Measurements from ENCODE around the gene TMEM132D.

TMEM132D gene

GRCh38 chr12:129467726-129468125 is 436.1 kb downstream of the TMEM132D start:
- no peak overlapping the region for H3K4me3 ChIP-seq (ENCODE audit: low read depth in 1 of 2, low read length in 2 of 2)
- H3K27me3 ChIP-seq (ENCODE audit: control insufficient read depth in 1 of 2, insufficient read depth in 2 of 2, low read length in 2 of 2) = no peaks in the 10 kb centered on the region
- no peaks in the 10 kb centered on the region for H3K9me3 ChIP-seq (ENCODE audit: low read length)
- no peak overlapping the region for H3K9ac ChIP-seq (ENCODE audit: low read length)
- H3K4me1 ChIP-seq (ENCODE audit: insufficient read depth, low read length) = no peaks in the 10 kb centered on the region
- no peaks in the 10 kb centered on the region for H3K36me3 ChIP-seq (ENCODE audit: insufficient read depth, low read length)
- no peak overlapping the region for H3K27ac ChIP-seq (ENCODE audit: low read depth, low read length)

DNA sequence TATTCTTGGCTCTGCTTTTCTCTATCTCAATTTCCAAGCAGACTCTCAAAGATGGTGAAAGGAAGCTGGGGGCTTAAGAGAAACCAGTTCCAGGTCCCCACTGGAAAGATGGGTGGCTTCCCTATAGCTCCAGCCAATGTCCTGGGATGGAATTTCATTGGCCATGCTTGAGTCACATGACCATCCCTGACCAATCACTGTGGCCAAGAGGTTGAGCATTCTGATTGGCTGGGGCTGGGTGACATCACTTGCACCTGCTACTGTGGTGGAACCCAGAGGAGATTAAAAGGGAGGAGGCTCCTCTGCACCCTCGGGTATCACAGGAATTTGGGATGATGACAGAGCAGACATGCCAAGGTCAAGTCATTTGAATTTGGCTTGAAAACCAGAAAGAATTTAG is 436.5 kb downstream of the TMEM132D start:
- Histone ChIP-seq H3K9me3 (ENCODE audit: low read length) (no peaks in the 10 kb centered on the region), H3K4me1 (ENCODE audit: insufficient read depth, low read length) (no peaks in the 10 kb centered on the region), H3K9ac (ENCODE audit: low read length) (no peak overlapping the region)

DNA sequence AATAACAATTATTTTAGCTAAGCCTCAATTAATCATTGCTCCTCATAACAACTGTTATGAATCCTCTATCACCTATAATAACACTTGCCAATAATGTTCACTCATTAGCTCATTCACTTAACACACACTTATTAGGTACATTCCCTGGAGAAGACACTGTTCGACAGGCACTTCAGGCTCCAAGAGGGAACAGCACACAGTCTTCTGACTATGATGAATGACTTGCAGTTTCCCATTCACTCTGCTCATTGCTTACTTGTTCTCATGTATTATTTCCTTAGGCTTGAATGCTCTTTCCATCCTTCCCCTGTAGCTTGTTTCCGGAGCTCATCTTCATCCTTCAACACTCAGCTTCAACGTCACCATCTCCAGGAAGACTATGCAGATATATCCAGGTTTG is 437.3 kb downstream of the TMEM132D start:
- no peaks in the 10 kb centered on the region for H3K4me1 ChIP-seq (ENCODE audit: insufficient read depth, low read length)
- H3K36me3 ChIP-seq (ENCODE audit: insufficient read depth, low read length) = no peaks in the 10 kb centered on the region
- H3K9me3 ChIP-seq (ENCODE audit: low read length) = no peaks in the 10 kb centered on the region
- no peak overlapping the region for H3K27ac ChIP-seq (ENCODE audit: low read depth, low read length)
- H3K27me3 ChIP-seq (ENCODE audit: control insufficient read depth in 1 of 2, insufficient read depth in 2 of 2, low read length in 2 of 2) = no peaks in the 10 kb centered on the region
- H3K4me3 ChIP-seq (ENCODE audit: low read depth in 1 of 2, low read length in 2 of 2) = no peak overlapping the region
- no peak overlapping the region for H3K9ac ChIP-seq (ENCODE audit: low read length)

More for the DNA sequence above, 436.5 kb downstream of the TMEM132D start:
- no peak overlapping the region for H3K4me3 ChIP-seq (ENCODE audit: low read depth in 1 of 2, low read length in 2 of 2)
- H3K27ac ChIP-seq (ENCODE audit: low read depth, low read length) = no peak overlapping the region
- H3K27me3 ChIP-seq (ENCODE audit: control insufficient read depth in 1 of 2, insufficient read depth in 2 of 2, low read length in 2 of 2) = no peaks in the 10 kb centered on the region
- no peaks in the 10 kb centered on the region for H3K36me3 ChIP-seq (ENCODE audit: insufficient read depth, low read length)

DNA sequence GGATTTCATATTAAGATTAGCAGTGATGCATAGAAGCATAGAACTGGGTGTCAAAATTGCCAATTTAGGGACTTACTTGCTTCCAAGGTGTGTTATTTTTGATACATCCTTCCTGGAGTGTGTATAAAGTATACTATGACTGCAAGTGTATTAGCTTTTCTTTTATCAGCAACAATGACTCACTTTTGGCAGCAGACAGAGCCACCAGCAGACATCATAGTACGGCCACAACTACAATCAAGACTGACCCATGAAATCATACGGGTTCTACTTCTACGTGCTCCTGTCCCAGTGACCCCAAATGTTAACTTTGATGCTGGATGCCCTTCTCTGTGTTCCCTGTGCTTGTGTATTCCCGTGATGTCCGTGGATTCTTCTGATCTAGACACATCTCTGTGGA is 443.9 kb downstream of the TMEM132D start:
- H3K27ac ChIP-seq (ENCODE audit: low read depth, low read length) = no peak overlapping the region
- H3K36me3 ChIP-seq (ENCODE audit: insufficient read depth, low read length) = no peaks in the 10 kb centered on the region
- H3K27me3 ChIP-seq (ENCODE audit: control insufficient read depth in 1 of 2, insufficient read depth in 2 of 2, low read length in 2 of 2) = no peaks in the 10 kb centered on the region
- no peaks in the 10 kb centered on the region for H3K4me1 ChIP-seq (ENCODE audit: insufficient read depth, low read length)
- no peaks in the 10 kb centered on the region for H3K9me3 ChIP-seq (ENCODE audit: low read length)
- no peak overlapping the region for H3K9ac ChIP-seq (ENCODE audit: low read length)
- H3K4me3 ChIP-seq (ENCODE audit: low read depth in 1 of 2, low read length in 2 of 2) = no peak overlapping the region

GRCh38 chr12:129446696-129447095 is 457.1 kb downstream of the TMEM132D start:
- no peak overlapping the region for H3K4me3 ChIP-seq (ENCODE audit: low read depth in 1 of 2, low read length in 2 of 2)
- H3K9ac ChIP-seq (ENCODE audit: low read length) = no peak overlapping the region
- no peak overlapping the region for H3K27ac ChIP-seq (ENCODE audit: low read depth, low read length)
- no peaks in the 10 kb centered on the region for H3K36me3 ChIP-seq (ENCODE audit: insufficient read depth, low read length)
- no peaks in the 10 kb centered on the region for H3K9me3 ChIP-seq (ENCODE audit: low read length)
- H3K4me1 ChIP-seq (ENCODE audit: insufficient read depth, low read length) = no peaks in the 10 kb centered on the region
- no peaks in the 10 kb centered on the region for H3K27me3 ChIP-seq (ENCODE audit: control insufficient read depth in 1 of 2, insufficient read depth in 2 of 2, low read length in 2 of 2)

GRCh38 chr12:129440278-129440677 is 463.5 kb downstream of the TMEM132D start:
- H3K9ac ChIP-seq (ENCODE audit: low read length) = no peak overlapping the region

DNA sequence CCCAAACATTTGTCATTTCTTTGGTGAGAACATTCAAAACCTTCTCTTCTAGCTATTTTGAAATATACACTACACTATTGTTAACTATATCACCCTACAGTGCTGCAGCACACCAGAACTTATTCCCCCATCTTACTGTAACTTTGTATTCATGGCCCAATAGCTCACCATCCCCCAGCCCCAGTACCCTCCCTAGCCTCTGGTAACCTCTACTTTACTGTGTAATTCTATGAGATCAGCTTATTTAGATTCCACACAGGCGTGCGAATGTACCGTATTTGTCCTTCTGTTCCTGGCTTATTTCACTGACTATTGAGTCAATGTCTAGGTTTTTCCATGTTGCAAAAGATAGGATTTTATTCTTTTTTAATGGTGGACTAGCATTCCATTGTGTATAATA is 469.0 kb downstream of the TMEM132D start:
- no peaks in the 10 kb centered on the region for H3K36me3 ChIP-seq (ENCODE audit: insufficient read depth, low read length)
- no peaks in the 10 kb centered on the region for H3K9me3 ChIP-seq (ENCODE audit: low read length)
- no peaks in the 10 kb centered on the region for H3K4me1 ChIP-seq (ENCODE audit: insufficient read depth, low read length)
- no peak overlapping the region for H3K4me3 ChIP-seq (ENCODE audit: low read depth in 1 of 2, low read length in 2 of 2)
- H3K9ac ChIP-seq (ENCODE audit: low read length) = no peak overlapping the region
- no peak overlapping the region for H3K27ac ChIP-seq (ENCODE audit: low read depth, low read length)
- H3K27me3 ChIP-seq (ENCODE audit: control insufficient read depth in 1 of 2, insufficient read depth in 2 of 2, low read length in 2 of 2) = no peaks in the 10 kb centered on the region

More at GRCh38 chr12:129440278-129440677, 463.5 kb downstream of the TMEM132D start:
- H3K36me3 ChIP-seq (ENCODE audit: insufficient read depth, low read length) = no peaks in the 10 kb centered on the region
- no peak overlapping the region for H3K4me3 ChIP-seq (ENCODE audit: low read depth in 1 of 2, low read length in 2 of 2)
- H3K27ac ChIP-seq (ENCODE audit: low read depth, low read length) = no peak overlapping the region
- no peaks in the 10 kb centered on the region for H3K27me3 ChIP-seq (ENCODE audit: control insufficient read depth in 1 of 2, insufficient read depth in 2 of 2, low read length in 2 of 2)
- H3K9me3 ChIP-seq (ENCODE audit: low read length) = no peaks in the 10 kb centered on the region
- no peaks in the 10 kb centered on the region for H3K4me1 ChIP-seq (ENCODE audit: insufficient read depth, low read length)

GRCh38 chr12:129428240-129428936 is 475.4 kb downstream of the TMEM132D start:
- H3K9me3 ChIP-seq (ENCODE audit: low read length) = no peaks in the 10 kb centered on the region
- H3K4me3 ChIP-seq (ENCODE audit: low read depth in 1 of 2, low read length in 2 of 2) = no peak overlapping the region
- no peaks in the 10 kb centered on the region for H3K27me3 ChIP-seq (ENCODE audit: control insufficient read depth in 1 of 2, insufficient read depth in 2 of 2, low read length in 2 of 2)
- H3K9ac ChIP-seq (ENCODE audit: low read length) = no peak overlapping the region
- no peaks in the 10 kb centered on the region for H3K36me3 ChIP-seq (ENCODE audit: insufficient read depth, low read length)
- no peaks in the 10 kb centered on the region for H3K4me1 ChIP-seq (ENCODE audit: insufficient read depth, low read length)
- no peak overlapping the region for H3K27ac ChIP-seq (ENCODE audit: low read depth, low read length)

GRCh38 chr12:129423041-129423580 is 480.7 kb downstream of the TMEM132D start:
- H3K27ac ChIP-seq (ENCODE audit: low read depth, low read length) = no peak overlapping the region
- H3K4me1 ChIP-seq (ENCODE audit: insufficient read depth, low read length) = no peaks in the 10 kb centered on the region
- H3K36me3 ChIP-seq (ENCODE audit: insufficient read depth, low read length) = no peaks in the 10 kb centered on the region

GRCh38 chr12:129413295-129413694 is 490.5 kb downstream of the TMEM132D start:
- H3K27ac ChIP-seq (ENCODE audit: low read depth, low read length) = no peak overlapping the region
- H3K4me3 ChIP-seq (ENCODE audit: low read depth in 1 of 2, low read length in 2 of 2) = no peak overlapping the region
- no peaks in the 10 kb centered on the region for H3K9me3 ChIP-seq (ENCODE audit: low read length)
- no peaks in the 10 kb centered on the region for H3K36me3 ChIP-seq (ENCODE audit: insufficient read depth, low read length)
- no peak overlapping the region for H3K9ac ChIP-seq (ENCODE audit: low read length)
- H3K27me3 ChIP-seq (ENCODE audit: control insufficient read depth in 1 of 2, insufficient read depth in 2 of 2, low read length in 2 of 2) = no peaks in the 10 kb centered on the region
- no peaks in the 10 kb centered on the region for H3K4me1 ChIP-seq (ENCODE audit: insufficient read depth, low read length)

More at GRCh38 chr12:129423041-129423580, 480.7 kb downstream of the TMEM132D start:
- Histone ChIP-seq H3K9ac (ENCODE audit: low read length) (no peak overlapping the region), H3K9me3 (ENCODE audit: low read length) (no peaks in the 10 kb centered on the region), H3K4me3 (ENCODE audit: low read depth in 1 of 2, low read length in 2 of 2) (no peak overlapping the region), H3K27me3 (ENCODE audit: control insufficient read depth in 1 of 2, insufficient read depth in 2 of 2, low read length in 2 of 2) (no peaks in the 10 kb centered on the region)

DNA sequence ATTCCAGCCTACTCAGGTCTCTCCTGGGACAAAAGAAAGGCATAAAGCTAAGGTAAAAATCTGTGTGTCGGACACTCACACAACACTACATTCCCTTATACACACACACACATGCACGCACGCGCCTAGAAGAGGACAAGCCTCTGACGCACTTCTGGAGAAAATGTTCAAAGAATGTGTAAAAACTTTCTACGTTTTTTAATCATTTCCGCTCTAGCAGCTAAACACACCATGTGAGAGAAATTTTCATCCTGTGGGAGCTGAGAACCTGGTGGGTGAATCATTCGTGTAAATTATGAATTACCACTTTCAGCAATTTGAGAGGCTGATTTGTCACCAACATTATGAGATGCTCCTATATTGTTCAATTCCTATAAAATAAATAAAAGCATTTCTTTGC is 494.5 kb downstream of the TMEM132D start:
- Histone ChIP-seq H3K27ac (ENCODE audit: low read depth, low read length) (no peak overlapping the region), H3K4me3 (ENCODE audit: low read depth in 1 of 2, low read length in 2 of 2) (no peak overlapping the region), H3K4me1 (ENCODE audit: insufficient read depth, low read length) (no peaks in the 10 kb centered on the region), H3K9ac (ENCODE audit: low read length) (no peak overlapping the region), H3K36me3 (ENCODE audit: insufficient read depth, low read length) (no peaks in the 10 kb centered on the region), H3K27me3 (ENCODE audit: control insufficient read depth in 1 of 2, insufficient read depth in 2 of 2, low read length in 2 of 2) (no peaks in the 10 kb centered on the region), H3K9me3 (ENCODE audit: low read length) (no peaks in the 10 kb centered on the region)

- H3K36me3 ChIP-seq (ENCODE audit: insufficient read depth, low read length) = no peaks in the 10 kb centered on the region
These were observed 499.3 kb downstream of the TMEM132D start for GRCh38 chr12:129404556-129404955.

More at GRCh38 chr12:129404556-129404955, 499.3 kb downstream of the TMEM132D start:
- Histone ChIP-seq H3K4me1 (ENCODE audit: insufficient read depth, low read length) (no peaks in the 10 kb centered on the region), H3K9ac (ENCODE audit: low read length) (no peak overlapping the region), H3K4me3 (ENCODE audit: low read depth in 1 of 2, low read length in 2 of 2) (no peak overlapping the region), H3K27me3 (ENCODE audit: control insufficient read depth in 1 of 2, insufficient read depth in 2 of 2, low read length in 2 of 2) (no peaks in the 10 kb centered on the region), H3K27ac (ENCODE audit: low read depth, low read length) (no peak overlapping the region), H3K9me3 (ENCODE audit: low read length) (no peaks in the 10 kb centered on the region)
